SK-N-SH treated with all-trans-retinoic acid at 6 μM for 48 hours (cell line): ENCODE results near the gene AP3S2.

Experiments
- ATAC-seq: fragments of 200-7000 bp; cut with Tn5 transposase; 3 replicates; pipeline ENCODE4 v1.9.1; 2020; ENCODE audit warnings: mild to moderate bottlenecking, moderate library complexity
- ARNTL ChIP-seq: fragments of 450-650 bp; formaldehyde crosslinking; IDR thresholded peaks from 2 replicates; pipeline ENCODE4 v1.5.0; 2020; ENCODE audit warnings: low read depth, mild to moderate bottlenecking, moderate library complexity, borderline replicate concordance
- BACH2 ChIP-seq: fragments of 250-450 bp; sonication (Bioruptor Pico); IDR thresholded peaks from 2 replicates; pipeline ENCODE4 v1.9.0; 2021; ENCODE audit warnings: mild to moderate bottlenecking, borderline replicate concordance
- CSDC2 ChIP-seq: fragments of 250-450 bp; sonication (Bioruptor Pico); IDR thresholded peaks from 2 replicates; pipeline ENCODE4 v1.5.0; 2020; ENCODE audit warnings: mild to moderate bottlenecking, moderate library complexity
- ESRRG ChIP-seq: fragments of 250-450 bp; sonication (Bioruptor Pico); IDR thresholded peaks from 2 replicates; pipeline ENCODE4 v1.6.1; 2021; ENCODE audit warnings: mild to moderate bottlenecking
- GLIS3 ChIP-seq: fragments of 250-450 bp; sonication (Bioruptor Pico); IDR thresholded peaks from 2 replicates; pipeline ENCODE4 v1.5.0; 2020; ENCODE audit warnings: mild to moderate bottlenecking, moderate library complexity
- ISL1 ChIP-seq: fragments of 250-450 bp; sonication (Bioruptor Pico); IDR thresholded peaks from 2 replicates; pipeline ENCODE4 v2.1.2; 2022; ENCODE audit warnings: mild to moderate bottlenecking, moderate library complexity
- OSR1 ChIP-seq: fragments of 250-450 bp; sonication (Bioruptor Pico); IDR thresholded peaks from 2 replicates; pipeline ENCODE4 v1.8.0; 2022; ENCODE audit warnings: moderate library complexity, mild to moderate bottlenecking, inconsistent platforms
- PPARA ChIP-seq: fragments of 250-450 bp; sonication (Bioruptor Pico); IDR thresholded peaks from 2 replicates; pipeline ENCODE4 v1.5.0; 2020; ENCODE audit warnings: mild to moderate bottlenecking, borderline replicate concordance
- RARB ChIP-seq: fragments of 250-450 bp; sonication (Bioruptor Pico); IDR thresholded peaks from 2 replicates; pipeline ENCODE4 v1.8.0; 2021; ENCODE audit warnings: mild to moderate bottlenecking, moderate library complexity
- SNAI2 ChIP-seq: fragments of 250-450 bp; sonication (Bioruptor Pico); IDR thresholded peaks from 2 replicates; pipeline ENCODE4 v1.5.0; 2020; ENCODE audit warnings: mild to moderate bottlenecking, moderate library complexity
- TOX ChIP-seq: fragments of 250-450 bp; sonication (Bioruptor Pico); IDR thresholded peaks from 2 replicates; pipeline ENCODE4 v1.8.0; 2021; ENCODE audit warnings: mild to moderate bottlenecking, moderate library complexity, borderline replicate concordance
- ZC3H10 ChIP-seq: fragments of 250-450 bp; sonication (Bioruptor Pico); IDR thresholded peaks from 2 replicates; pipeline ENCODE4 v1.5.1; 2021; ENCODE audit warnings: mild to moderate bottlenecking, moderate library complexity
- ZFP3 ChIP-seq: fragments of 250-450 bp; sonication (Bioruptor Pico); IDR thresholded peaks from 2 replicates; pipeline ENCODE4 v1.5.0; 2020; ENCODE audit warnings: mild to moderate bottlenecking, moderate library complexity
- ZFP30 ChIP-seq: fragments of 450-650 bp; formaldehyde crosslinking; IDR thresholded peaks from 2 replicates; pipeline ENCODE4 v1.5.0; 2022; ENCODE audit warnings: mild to moderate bottlenecking, moderate library complexity
- ZNF565 ChIP-seq: fragments of 450-650 bp; formaldehyde crosslinking; conservative IDR thresholded peaks from 2 replicates; pipeline ENCODE4 v1.5.0; 2020; ENCODE audit warnings: low read depth, mild to moderate bottlenecking, moderate library complexity
- ZNF70 ChIP-seq: fragments of 450-650 bp; formaldehyde crosslinking; IDR thresholded peaks from 2 replicates; pipeline ENCODE4 v1.5.0; 2020; ENCODE audit warnings: mild to moderate bottlenecking, moderate library complexity
- ZNF8 ChIP-seq: fragments of 450-650 bp; formaldehyde crosslinking; IDR thresholded peaks from 2 replicates; pipeline ENCODE4 v1.5.0; 2020; ENCODE audit warnings: mild to moderate bottlenecking, moderate library complexity
- TF ChIP-seq, protein P1 (sequence below): fragments of 250-450 bp; sonication (Bioruptor Pico); IDR thresholded peaks from 2 replicates; pipeline ENCODE4 v1.8.0; 2021; ENCODE audit warnings: low read depth, mild to moderate bottlenecking, moderate library complexity, borderline replicate concordance
- TF ChIP-seq, protein P2 (sequence below): fragments of 250-450 bp; sonication (Bioruptor Pico); IDR thresholded peaks from 2 replicates; pipeline ENCODE4 v1.5.1; 2021; ENCODE audit warnings: mild to moderate bottlenecking, moderate library complexity
- TF ChIP-seq, protein P3 (sequence below): fragments of 250-450 bp; sonication (Bioruptor Pico); IDR thresholded peaks from 2 replicates; pipeline ENCODE4 v1.5.1; 2020; ENCODE audit warnings: low read depth, mild to moderate bottlenecking, moderate library complexity

Gene AP3S2

DNA sequence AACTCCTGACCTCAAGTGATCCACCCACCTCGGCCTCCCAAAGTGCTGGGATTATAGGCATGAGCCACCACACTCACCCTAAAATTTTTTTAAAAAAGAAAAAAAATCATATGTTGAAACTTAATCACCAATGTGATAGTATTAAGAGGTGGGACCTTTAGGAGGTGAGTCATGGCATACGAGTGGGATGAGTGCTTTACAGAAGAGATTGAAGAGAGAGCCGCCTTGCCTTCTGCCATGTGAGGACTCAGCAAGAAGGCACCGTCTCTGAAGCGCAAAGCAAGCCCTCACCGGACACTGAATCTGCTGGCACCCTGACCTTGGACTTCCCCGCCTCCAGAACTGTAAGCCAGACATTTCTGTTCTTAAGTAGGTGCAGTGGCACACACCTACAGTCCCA lies 13.5 kb upstream of the AP3S2 start:
- no peak for ATAC-seq
- TF ChIP-seq OSR1 (CRISPR knock-in tag) (no peak), ZNF8 (CRISPR knock-in tag) (no peak), CSDC2 (no peak), ARNTL (no peak), ZC3H10 (CRISPR knock-in tag) (no peak), ZFP30 (CRISPR knock-in tag) (no peak), RARB (no peak), PPARA (CRISPR knock-in tag) (no peak), ZFP3 (CRISPR knock-in tag) (no peak), TOX (CRISPR knock-in tag) (no peak), ESRRG (CRISPR knock-in tag) (no peak), ISL1 (no peak), ZNF565 (no peak), GLIS3 (CRISPR knock-in tag) (no peak), BACH2 (CRISPR knock-in tag) (no peak)
- TF ChIP-seq, protein P1, sequence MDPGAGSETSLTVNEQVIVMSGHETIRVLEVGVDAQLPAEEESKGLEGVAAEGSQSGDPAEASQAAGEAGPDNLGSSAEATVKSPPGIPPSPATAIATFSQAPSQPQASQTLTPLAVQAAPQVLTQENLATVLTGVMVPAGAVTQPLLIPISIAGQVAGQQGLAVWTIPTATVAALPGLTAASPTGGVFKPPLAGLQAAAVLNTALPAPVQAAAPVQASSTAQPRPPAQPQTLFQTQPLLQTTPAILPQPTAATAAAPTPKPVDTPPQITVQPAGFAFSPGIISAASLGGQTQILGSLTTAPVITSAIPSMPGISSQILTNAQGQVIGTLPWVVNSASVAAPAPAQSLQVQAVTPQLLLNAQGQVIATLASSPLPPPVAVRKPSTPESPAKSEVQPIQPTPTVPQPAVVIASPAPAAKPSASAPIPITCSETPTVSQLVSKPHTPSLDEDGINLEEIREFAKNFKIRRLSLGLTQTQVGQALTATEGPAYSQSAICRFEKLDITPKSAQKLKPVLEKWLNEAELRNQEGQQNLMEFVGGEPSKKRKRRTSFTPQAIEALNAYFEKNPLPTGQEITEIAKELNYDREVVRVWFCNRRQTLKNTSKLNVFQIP (CRISPR knock-in tag), result no peak
- TF ChIP-seq, protein P2, sequence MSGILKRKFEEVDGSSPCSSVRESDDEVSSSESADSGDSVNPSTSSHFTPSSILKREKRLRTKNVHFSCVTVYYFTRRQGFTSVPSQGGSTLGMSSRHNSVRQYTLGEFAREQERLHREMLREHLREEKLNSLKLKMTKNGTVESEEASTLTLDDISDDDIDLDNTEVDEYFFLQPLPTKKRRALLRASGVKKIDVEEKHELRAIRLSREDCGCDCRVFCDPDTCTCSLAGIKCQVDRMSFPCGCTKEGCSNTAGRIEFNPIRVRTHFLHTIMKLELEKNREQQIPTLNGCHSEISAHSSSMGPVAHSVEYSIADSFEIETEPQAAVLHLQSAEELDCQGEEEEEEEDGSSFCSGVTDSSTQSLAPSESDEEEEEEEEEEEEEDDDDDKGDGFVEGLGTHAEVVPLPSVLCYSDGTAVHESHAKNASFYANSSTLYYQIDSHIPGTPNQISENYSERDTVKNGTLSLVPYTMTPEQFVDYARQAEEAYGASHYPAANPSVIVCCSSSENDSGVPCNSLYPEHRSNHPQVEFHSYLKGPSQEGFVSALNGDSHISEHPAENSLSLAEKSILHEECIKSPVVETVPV, result no peak
- TF ChIP-seq, all 23 proteins: peak for 0

DNA sequence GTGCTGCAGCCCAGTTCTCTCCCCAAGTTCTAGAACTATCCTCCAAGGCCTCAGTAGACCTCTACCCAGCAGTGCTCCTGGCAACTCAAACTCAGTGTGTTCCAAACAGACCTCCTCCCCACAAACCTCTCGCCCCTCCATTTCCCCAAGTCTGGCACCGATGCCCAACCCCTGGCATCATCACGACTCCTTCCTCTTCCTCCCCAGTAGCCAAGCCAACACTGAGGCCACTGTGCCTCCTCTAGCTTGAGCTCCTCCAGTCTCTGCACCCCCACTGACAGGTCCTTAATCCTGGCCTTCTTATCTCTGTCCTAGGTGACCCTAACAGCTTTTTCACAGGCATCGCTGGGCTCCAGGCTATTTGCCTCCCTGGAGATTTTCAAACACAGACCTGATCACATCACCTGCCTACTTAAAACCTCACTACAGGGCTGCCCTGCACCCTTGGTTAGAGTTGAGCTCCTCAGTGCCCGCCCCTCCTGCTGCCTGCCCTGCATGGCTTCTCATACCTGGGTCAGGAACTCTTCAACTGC lies 12.1 kb upstream of the AP3S2 start:
- ATAC-seq, result no peak
- TF ChIP-seq RARB, result no peak
- TF ChIP-seq CSDC2, result no peak
- no peak for TF ChIP-seq OSR1 (CRISPR knock-in tag)
- TF ChIP-seq ZNF70 (CRISPR knock-in tag), result no peak
- no peak for TF ChIP-seq ISL1
- no peak for TF ChIP-seq GLIS3 (CRISPR knock-in tag)
- no peak for TF ChIP-seq ZNF565
- TF ChIP-seq ZFP30 (CRISPR knock-in tag), result no peak
- no peak for TF ChIP-seq ARNTL
- no peak for TF ChIP-seq ESRRG (CRISPR knock-in tag)
- TF ChIP-seq BACH2 (CRISPR knock-in tag), result no peak
- TF ChIP-seq, protein P1 (CRISPR knock-in tag), result no peak
- TF ChIP-seq ZFP3 (CRISPR knock-in tag), result no peak
- no peak for TF ChIP-seq SNAI2
- TF ChIP-seq, protein P3, sequence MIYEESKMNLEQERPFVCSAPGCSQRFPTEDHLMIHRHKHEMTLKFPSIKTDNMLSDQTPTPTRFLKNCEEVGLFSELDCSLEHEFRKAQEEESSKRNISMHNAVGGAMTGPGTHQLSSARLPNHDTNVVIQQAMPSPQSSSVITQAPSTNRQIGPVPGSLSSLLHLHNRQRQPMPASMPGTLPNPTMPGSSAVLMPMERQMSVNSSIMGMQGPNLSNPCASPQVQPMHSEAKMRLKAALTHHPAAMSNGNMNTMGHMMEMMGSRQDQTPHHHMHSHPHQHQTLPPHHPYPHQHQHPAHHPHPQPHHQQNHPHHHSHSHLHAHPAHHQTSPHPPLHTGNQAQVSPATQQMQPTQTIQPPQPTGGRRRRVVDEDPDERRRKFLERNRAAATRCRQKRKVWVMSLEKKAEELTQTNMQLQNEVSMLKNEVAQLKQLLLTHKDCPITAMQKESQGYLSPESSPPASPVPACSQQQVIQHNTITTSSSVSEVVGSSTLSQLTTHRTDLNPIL (CRISPR knock-in tag), result no peak
- TF ChIP-seq, protein P2, result no peak
- no peak for TF ChIP-seq PPARA (CRISPR knock-in tag)
- TF ChIP-seq ZNF8 (CRISPR knock-in tag), result no peak
- TF ChIP-seq TOX (CRISPR knock-in tag), result no peak
- TF ChIP-seq ZC3H10 (CRISPR knock-in tag), result no peak

DNA sequence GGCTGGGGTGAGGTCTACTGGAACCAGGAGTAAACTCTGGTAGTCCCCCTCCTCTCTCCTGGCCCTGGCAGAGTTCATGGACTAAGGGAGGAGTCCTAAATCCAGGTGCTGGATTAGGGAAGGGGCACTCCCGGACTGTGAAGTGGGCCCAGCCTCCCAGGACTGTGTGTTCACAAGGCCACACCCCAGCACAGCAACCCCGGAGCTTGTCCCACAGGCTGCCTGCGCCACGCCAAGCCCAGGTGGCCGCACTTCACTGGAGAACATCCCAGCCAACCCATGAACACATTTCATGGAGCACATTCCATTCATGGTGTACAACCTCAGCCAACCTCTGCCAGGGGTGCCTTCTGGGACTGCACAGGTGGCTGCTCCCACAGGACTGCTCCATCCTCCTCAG lies 10.7 kb upstream of the AP3S2 start:
- TF ChIP-seq, protein P2, result no peak
- TF ChIP-seq ZFP3 (CRISPR knock-in tag), result no peak
- TF ChIP-seq, all 23 proteins: peak for 0
- no peak for ATAC-seq
